Ovary (tissue), 3 donors: ENCODE results near the gene TNS3.

Source experiments
- POLR2A ChIP-seq: fragments of 450-650 bp; IDR thresholded peaks from one replicate; pipeline ENCODE4 v1.6.1; 2017; ENCODE audit warnings: antibody characterized with exemption, mild to moderate bottlenecking, moderate library complexity
- TF ChIP-seq, protein P1 (sequence below), 3 donors: fragments of 450-650 bp in 2 of 3; fragments of 200-600 bp in 1 of 3; IDR thresholded peaks; one replicate each; pipeline versions ENCODE4 v1.5.1 to v1.8.0; 2016 to 2022; ENCODE audit warnings: antibody characterized with exemption in 3 of 3, mild to moderate bottlenecking in 1 of 3
- donor health status: DM: no; HTN: no; CAD: no.

DNA sequence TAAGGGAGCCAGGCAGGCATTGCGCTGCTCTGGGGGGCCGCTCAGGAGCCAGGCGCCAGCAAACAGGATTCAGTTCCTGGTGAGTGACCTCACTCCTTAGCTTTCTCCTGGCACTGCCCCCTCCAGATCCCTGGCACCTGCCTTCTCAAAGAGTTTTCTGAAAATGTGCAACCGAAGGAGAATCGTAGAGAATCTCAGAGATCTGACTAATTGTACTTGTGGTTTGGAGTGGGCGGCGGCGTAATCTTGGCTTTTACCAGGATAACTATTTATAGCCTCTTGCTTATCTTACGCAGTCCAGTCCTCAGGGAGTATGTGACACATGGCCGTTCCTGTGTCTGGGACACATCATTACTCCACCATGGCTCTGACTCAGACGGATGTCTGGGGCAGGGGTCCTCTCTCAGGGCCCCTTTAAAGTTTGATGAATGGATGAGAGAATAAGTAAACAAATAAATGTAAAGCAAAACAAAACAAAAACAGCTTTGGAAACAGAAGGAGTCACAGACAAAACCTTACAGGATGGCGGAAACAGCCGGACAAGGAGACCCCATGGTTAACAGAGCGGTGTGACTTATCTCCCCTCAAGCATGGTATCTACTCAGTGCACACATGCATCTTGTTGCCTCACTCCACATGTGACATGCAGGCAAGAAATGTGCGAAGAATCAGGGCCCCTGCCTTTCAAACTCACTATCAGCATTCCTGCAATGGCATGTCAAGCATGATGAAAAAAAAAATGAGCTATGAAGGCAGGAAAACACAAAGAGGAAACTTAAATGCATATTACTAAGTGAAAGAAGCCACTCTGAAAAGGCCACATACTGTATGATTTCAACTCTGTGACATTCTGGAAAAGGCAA, 99.7 kb downstream of the TNS3 start:
- TF ChIP-seq POLR2A, result no peak
- TF ChIP-seq, protein P1, sequence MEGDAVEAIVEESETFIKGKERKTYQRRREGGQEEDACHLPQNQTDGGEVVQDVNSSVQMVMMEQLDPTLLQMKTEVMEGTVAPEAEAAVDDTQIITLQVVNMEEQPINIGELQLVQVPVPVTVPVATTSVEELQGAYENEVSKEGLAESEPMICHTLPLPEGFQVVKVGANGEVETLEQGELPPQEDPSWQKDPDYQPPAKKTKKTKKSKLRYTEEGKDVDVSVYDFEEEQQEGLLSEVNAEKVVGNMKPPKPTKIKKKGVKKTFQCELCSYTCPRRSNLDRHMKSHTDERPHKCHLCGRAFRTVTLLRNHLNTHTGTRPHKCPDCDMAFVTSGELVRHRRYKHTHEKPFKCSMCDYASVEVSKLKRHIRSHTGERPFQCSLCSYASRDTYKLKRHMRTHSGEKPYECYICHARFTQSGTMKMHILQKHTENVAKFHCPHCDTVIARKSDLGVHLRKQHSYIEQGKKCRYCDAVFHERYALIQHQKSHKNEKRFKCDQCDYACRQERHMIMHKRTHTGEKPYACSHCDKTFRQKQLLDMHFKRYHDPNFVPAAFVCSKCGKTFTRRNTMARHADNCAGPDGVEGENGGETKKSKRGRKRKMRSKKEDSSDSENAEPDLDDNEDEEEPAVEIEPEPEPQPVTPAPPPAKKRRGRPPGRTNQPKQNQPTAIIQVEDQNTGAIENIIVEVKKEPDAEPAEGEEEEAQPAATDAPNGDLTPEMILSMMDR (IDR thresholded peaks at IDR 0.05), result no peak
